Measurements from ENCODE around the gene PAK6.

PAK6 gene

DNA sequence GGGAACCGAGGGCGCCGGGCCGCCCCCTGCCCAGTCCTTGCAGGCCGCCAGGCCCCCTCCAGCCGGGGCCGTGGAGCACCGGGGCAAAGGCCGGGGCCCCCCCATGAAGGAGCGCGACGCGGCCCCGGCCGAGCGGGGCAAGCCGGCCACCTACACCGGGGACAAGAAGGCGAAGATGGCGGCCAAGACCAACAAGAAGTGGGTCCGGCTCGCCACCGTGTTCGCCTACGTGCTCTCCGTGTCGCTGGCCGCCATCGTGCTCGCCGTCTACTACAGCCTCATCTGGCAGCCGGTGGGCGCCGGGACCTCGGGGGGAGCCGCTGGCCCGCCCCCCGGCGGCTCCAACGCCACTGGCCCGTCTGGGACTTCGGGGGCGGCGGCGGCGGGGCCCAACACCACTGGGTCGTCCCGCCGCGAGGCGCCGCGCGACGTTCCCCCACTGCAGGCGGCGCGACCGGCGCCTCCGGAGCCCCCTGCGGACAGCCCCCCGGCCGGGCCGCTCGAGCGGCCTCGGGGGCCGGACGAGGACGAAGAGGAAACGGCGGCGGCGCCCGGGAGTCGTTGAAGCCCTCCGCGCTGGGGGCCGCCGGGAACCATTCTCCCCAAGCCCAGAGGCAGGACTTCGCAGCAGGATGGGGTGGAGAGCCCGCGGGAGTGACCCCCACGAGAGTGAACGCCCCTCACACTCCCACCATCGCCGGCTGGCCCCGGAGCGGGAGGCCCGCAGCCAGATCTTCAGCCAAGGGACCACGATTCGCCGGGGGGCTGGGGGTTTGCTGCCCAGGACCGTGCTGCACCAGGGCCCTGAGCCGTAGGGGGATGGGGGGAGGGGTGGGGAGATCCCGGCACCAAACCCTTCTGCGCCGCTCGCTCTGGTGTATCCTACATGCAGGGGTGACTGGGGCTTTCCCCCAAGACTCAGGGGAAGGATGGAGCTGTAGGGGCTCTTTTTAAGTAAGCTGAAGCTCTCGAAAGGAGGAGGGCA, 85.4 kb downstream of the PAK6 start:
- DNase-seq, result peak; percentile 36
- Histone ChIP-seq H3K4me3 (ENCODE audit: insufficient read depth in 1 of 2, low read depth in 1 of 2, low read length in 2 of 2) (peak overlapping the region; percentile 69 to 81), H4K8ac (ENCODE audit: low read length) (peak overlapping the region; percentile 19), H3K14ac (ENCODE audit: low read length in 2 of 2) (peak overlapping the region in 1 of 2 experiments; percentile 95), H2BK12ac (ENCODE audit: low read length in 2 of 2) (peak overlapping the region; percentile 18 to 34), H3K36me3 (ENCODE audit: control insufficient read depth in 1 of 2, insufficient read depth in 2 of 2, low read depth in 1 of 2, low read length in 2 of 2) (peaks cover 0 to 4% of the 10 kb centered on the region in 2 experiments), H3K4ac (ENCODE audit: low read depth in 1 of 2, low read length in 2 of 2) (peak overlapping the region; percentile 5 to 89), H2BK120ac (ENCODE audit: low read depth, low read length) (peak overlapping the region; percentile 82), H2BK5ac (ENCODE audit: low read depth, low read length, poor library complexity, severe bottlenecking) (peak overlapping the region; percentile 46), H3K4me2 (ENCODE audit: low read length, poor library complexity, severe bottlenecking) (peak overlapping the region; percentile 92), H2BK15ac (ENCODE audit: low read depth, poor library complexity, severe bottlenecking) (peak overlapping the region; percentile 82), H4K91ac (ENCODE audit: low read length) (peak overlapping the region; percentile 43), H3K27me3 (ENCODE audit: control insufficient read depth in 1 of 2, insufficient read depth in 1 of 2, low read length in 2 of 2) (peaks cover 0 to 3% of the 10 kb centered on the region in 2 experiments), H2AFZ (ENCODE audit: low read depth, low read length) (peak overlapping the region; percentile 8), H3K79me1 (replicated peaks; ENCODE audit: low read length, poor library complexity, severe bottlenecking) (no peaks in the 10 kb centered on the region), H3K23ac (ENCODE audit: low read length in 2 of 2) (peak overlapping the region; percentile 1 to 65), H3K27ac (ENCODE audit: low read length, poor library complexity, severe bottlenecking) (no peak overlapping the region), H2AK5ac (ENCODE audit: low read length, severe bottlenecking) (peak overlapping the region; percentile 27), H3K18ac (ENCODE audit: low read depth in 1 of 2, low read length in 2 of 2) (peak overlapping the region; percentile 80 to 81), H3K9me3 (ENCODE audit: control insufficient read depth, low read length) (no peaks in the 10 kb centered on the region), H3K4me1 (ENCODE audit: control insufficient read depth, insufficient read depth, low read depth, low read length) (peaks cover 24% of the 10 kb centered on the region), H3K9ac (ENCODE audit: low read length) (peak overlapping the region; percentile 68)
- under 1% methylated on average over 73 of the region's 101 CpGs for WGBS

- Histone ChIP-seq H3K27me3 (ENCODE audit: control insufficient read depth in 1 of 2, insufficient read depth in 1 of 2, low read length in 2 of 2) (no peaks in the 10 kb centered on the region), H3K4ac (ENCODE audit: low read depth in 1 of 2, low read length in 2 of 2) (peak overlapping the region in 1 of 2 experiments; percentile 8), H3K9me3 (ENCODE audit: control insufficient read depth, low read length) (no peaks in the 10 kb centered on the region), H3K27ac (ENCODE audit: low read length, poor library complexity, severe bottlenecking) (no peak overlapping the region), H3K36me3 (ENCODE audit: control insufficient read depth in 1 of 2, insufficient read depth in 2 of 2, low read depth in 1 of 2, low read length in 2 of 2) (peaks cover 0 to 4% of the 10 kb centered on the region in 2 experiments), H3K23ac (ENCODE audit: low read length in 2 of 2) (no peak overlapping the region), H2BK5ac (ENCODE audit: low read depth, low read length, poor library complexity, severe bottlenecking) (no peak overlapping the region), H2BK120ac (ENCODE audit: low read depth, low read length) (no peak overlapping the region), H4K91ac (ENCODE audit: low read length) (no peak overlapping the region), H3K4me3 (ENCODE audit: insufficient read depth in 1 of 2, low read depth in 1 of 2, low read length in 2 of 2) (peak overlapping the region in 1 of 2 experiments; percentile 81), H4K8ac (ENCODE audit: low read length) (no peak overlapping the region), H2BK15ac (ENCODE audit: low read depth, poor library complexity, severe bottlenecking) (no peak overlapping the region), H3K9ac (ENCODE audit: low read length) (peak overlapping the region; percentile 68), H2BK12ac (ENCODE audit: low read length in 2 of 2) (no peak overlapping the region), H3K4me1 (ENCODE audit: control insufficient read depth, insufficient read depth, low read depth, low read length) (peaks cover 32% of the 10 kb centered on the region), H3K79me1 (replicated peaks; ENCODE audit: low read length, poor library complexity, severe bottlenecking) (no peaks in the 10 kb centered on the region), H3K18ac (ENCODE audit: low read depth in 1 of 2, low read length in 2 of 2) (peak overlapping the region in 1 of 2 experiments; percentile 51), H2AK5ac (ENCODE audit: low read length, severe bottlenecking) (peak overlapping the region; percentile 61), H3K4me2 (ENCODE audit: low read length, poor library complexity, severe bottlenecking) (peak overlapping the region; percentile 92), H2AFZ (ENCODE audit: low read depth, low read length) (no peak overlapping the region), H3K14ac (ENCODE audit: low read length in 2 of 2) (no peak overlapping the region)
- peak; percentile 46 for DNase-seq
- WGBS, result 100% methylated on average over 1 of the region's 2 CpGs
Measured at GRCh38 chr15:40325188-40325587, 86.3 kb downstream of the PAK6 start.

- no peak overlapping the region for H2BK15ac ChIP-seq (ENCODE audit: low read depth, poor library complexity, severe bottlenecking)
- no peak for DNase-seq
- peak overlapping the region; percentile 92 for H3K4me2 ChIP-seq (ENCODE audit: low read length, poor library complexity, severe bottlenecking)
- H4K8ac ChIP-seq (ENCODE audit: low read length), result no peak overlapping the region
- peak overlapping the region in 1 of 2 experiments; percentile 64 for H2BK12ac ChIP-seq (ENCODE audit: low read length in 2 of 2)
- peak overlapping the region; percentile 79 for H2AK5ac ChIP-seq (ENCODE audit: low read length, severe bottlenecking)
- H3K18ac ChIP-seq (ENCODE audit: low read depth in 1 of 2, low read length in 2 of 2), result peak overlapping the region in 1 of 2 experiments; percentile 77
- H2BK5ac ChIP-seq (ENCODE audit: low read depth, low read length, poor library complexity, severe bottlenecking), result no peak overlapping the region
- H2BK120ac ChIP-seq (ENCODE audit: low read depth, low read length), result no peak overlapping the region
- H4K91ac ChIP-seq (ENCODE audit: low read length), result no peak overlapping the region
- no peaks in the 10 kb centered on the region for H3K79me1 ChIP-seq (replicated peaks; ENCODE audit: low read length, poor library complexity, severe bottlenecking)
- H3K9me3 ChIP-seq (ENCODE audit: control insufficient read depth, low read length), result no peaks in the 10 kb centered on the region
- no peak overlapping the region for H3K27ac ChIP-seq (ENCODE audit: low read length, poor library complexity, severe bottlenecking)
- no peaks in the 10 kb centered on the region for H3K27me3 ChIP-seq (ENCODE audit: control insufficient read depth in 1 of 2, insufficient read depth in 1 of 2, low read length in 2 of 2)
- H3K23ac ChIP-seq (ENCODE audit: low read length in 2 of 2), result no peak overlapping the region
- no peak overlapping the region for H3K4me3 ChIP-seq (ENCODE audit: insufficient read depth in 1 of 2, low read depth in 1 of 2, low read length in 2 of 2)
- no peak overlapping the region for H3K9ac ChIP-seq (ENCODE audit: low read length)
- no peak overlapping the region for H3K4ac ChIP-seq (ENCODE audit: low read depth in 1 of 2, low read length in 2 of 2)
- H3K36me3 ChIP-seq (ENCODE audit: control insufficient read depth in 1 of 2, insufficient read depth in 2 of 2, low read depth in 1 of 2, low read length in 2 of 2), result peaks cover 0 to 4% of the 10 kb centered on the region in 2 experiments
- H2AFZ ChIP-seq (ENCODE audit: low read depth, low read length), result no peak overlapping the region
- H3K4me1 ChIP-seq (ENCODE audit: control insufficient read depth, insufficient read depth, low read depth, low read length), result peaks cover 36% of the 10 kb centered on the region
- no peak overlapping the region for H3K14ac ChIP-seq (ENCODE audit: low read length in 2 of 2)
- WGBS, result 100% methylated on average over 1 of the region's 2 CpGs
Measured at GRCh38 chr15:40325700-40326099, 86.8 kb downstream of the PAK6 start.

All from mesenchymal stem cell (in vitro differentiated cells and primary cell).